HCT116 (cell line): Measurements from ENCODE around the gene EML1. TPM values are rescaled to one million over a fixed set of nuclear protein-coding genes. Genes with fewer than 3 reads are reported as not detected.

Experiments
- ATAC-seq: fragments of 200-7000 bp; cut with Tn5 transposase; 2 replicates; pipeline ENCODE4 v1.9.1; 2020; ENCODE audit warnings: mild to moderate bottlenecking, moderate library complexity
- BruUV-seq: library from RNA; stranded (reverse); fragments of 400-500 nt; replicated peaks from 2 replicates; lab custom pipeline; 2021; lab: Mats Ljungman, UMichigan
- CTCF ChIA-PET: fragments of 300-600 bp; sonication (Branson Sonifier 250); formaldehyde crosslinking; loops from one replicate; lab custom pipeline; 2021; ENCODE audit warnings: antibody characterized with exemption; lab: Charles Lee
- POLR2A ChIA-PET: fragments of 300-600, 350-600 bp; sonication (Branson Sonifier 250); formaldehyde crosslinking; loops from one replicate; lab custom pipeline; 2021; ENCODE audit warnings: antibody characterized with exemption; lab: Charles Lee
- RAD21 ChIA-PET, 2 experiments: fragments of 300-600 bp; sonication (Branson Sonifier 250); formaldehyde crosslinking; loops; one replicate each; lab custom pipeline; 2023; ENCODE audit warnings: low total read pairs in 2 of 2; ENCODE audit not compliant: uncharacterized antibody in 2 of 2, unreplicated experiment in 2 of 2, low non-redundant PET in 1 of 2; lab: Charles Lee
- DNase-seq: peaks from one replicate; pipeline ENCODE4 v3.0.0-alpha.2; 2010; ENCODE audit warnings: low read depth, low spot score
- H2AFZ ChIP-seq: fragments of 200-600 bp; shearing (Covaris generic), sonication (generic); 2 replicates; pipeline ENCODE4 v1.6.1; 2017; ENCODE audit warnings: low read depth, mixed run types, mixed read lengths, antibody characterized with exemption, low read length; ENCODE audit not compliant: poor library complexity, severe bottlenecking
- H3K27ac ChIP-seq: 2 replicates; pipeline ENCODE4 v1.5.1; 2012; ENCODE audit warnings: low read depth, low read length
- H3K27me3 ChIP-seq: fragments of 200-600 bp; sonication (generic); 2 replicates; pipeline ENCODE4 v1.6.1; 2016; ENCODE audit warnings: mixed run types, low read length, mixed read lengths; ENCODE audit not compliant: insufficient read depth
- H3K36me3 ChIP-seq, 2 experiments: fragments of 200-500 bp in 1 of 2; fragments of 200-600 bp in 1 of 2; sonication (Bioruptor generic) in 1 of 2; sonication (generic) in 1 of 2; 2 replicates each; pipeline versions ENCODE4 v1.5.1 to v1.6.1; 2014 to 2016; ENCODE audit warnings: low read length in 2 of 2, inconsistent platforms in 1 of 2, mixed read lengths in 1 of 2, mixed run types in 1 of 2; ENCODE audit not compliant: insufficient read depth in 2 of 2, control insufficient read depth in 1 of 2
- H3K4me1 ChIP-seq, 2 experiments: fragments of 200-600 bp in 1 of 2; sonication (generic) in 1 of 2; 2 replicates each; pipeline versions ENCODE4 v1.5.1 to v1.6.1; 2012 to 2017; ENCODE audit warnings: low read length in 2 of 2, inconsistent platforms in 1 of 2, mild to moderate bottlenecking in 1 of 2, mixed read lengths in 1 of 2, mixed run types in 1 of 2, moderate library complexity in 1 of 2; ENCODE audit not compliant: insufficient read depth in 2 of 2, control insufficient read depth in 1 of 2
- H3K4me2 ChIP-seq: fragments of 200-600 bp; sonication (generic); 2 replicates; pipeline ENCODE4 v1.6.1; 2017; ENCODE audit warnings: mixed run types, low read length, mixed read lengths
- H3K4me3 ChIP-seq, 2 experiments: fragments of 200-600 bp in 1 of 2; sonication (generic) in 1 of 2; replicated peaks in 1 of 2; 2 replicates each; pipeline ENCODE4 v1.5.1; 2011 to 2016; ENCODE audit warnings: low read length in 2 of 2, control low read depth in 1 of 2, low read depth in 1 of 2, mild to moderate bottlenecking in 1 of 2, mixed read lengths in 1 of 2, mixed run types in 1 of 2
- H3K79me2 ChIP-seq: fragments of 200-600 bp; sonication (generic); 2 replicates; pipeline ENCODE4 v1.6.1; 2017; ENCODE audit warnings: mild to moderate bottlenecking, mixed run types, low read length, moderate library complexity, mixed read lengths; ENCODE audit not compliant: insufficient read depth
- H3K9ac ChIP-seq: fragments of 200-600 bp; sonication (generic); 2 replicates; pipeline ENCODE4 v1.6.1; 2016; ENCODE audit warnings: low read length, mixed read lengths
- H3K9me2 ChIP-seq: fragments of 200-600 bp; sonication (generic), shearing (Covaris generic); 2 replicates; pipeline ENCODE4 v1.6.1; 2017; ENCODE audit warnings: mixed run types, mild to moderate bottlenecking, moderate library complexity; ENCODE audit not compliant: insufficient read depth
- H3K9me3 ChIP-seq, 2 experiments: fragments of 200-500 bp in 1 of 2; fragments of 200-600 bp in 1 of 2; sonication (Bioruptor generic) in 1 of 2; sonication (generic) in 1 of 2; 2 replicates each; pipeline ENCODE4 v1.6.1; 2014 to 2017; ENCODE audit warnings: low read length in 2 of 2, mixed read lengths in 2 of 2, inconsistent platforms in 1 of 2, low read depth in 1 of 2, mild to moderate bottlenecking in 1 of 2, mixed run types in 1 of 2, moderate library complexity in 1 of 2; ENCODE audit not compliant: control insufficient read depth in 1 of 2, insufficient read depth in 1 of 2
- H4K20me1 ChIP-seq: fragments of 200-600 bp; sonication (generic), shearing (Covaris generic); 2 replicates; pipeline ENCODE4 v1.6.1; 2017; ENCODE audit warnings: mixed run types, mild to moderate bottlenecking, moderate library complexity; ENCODE audit not compliant: insufficient read depth
- EGR1 ChIP-seq: IDR thresholded peaks from 2 replicates; pipeline ENCODE4 v1.6.1; 2012; ENCODE audit warnings: low read depth
- EZH2 ChIP-seq: fragments of 200-600 bp; sonication (generic); IDR thresholded peaks from 2 replicates; pipeline ENCODE4 v1.6.1; 2017; ENCODE audit warnings: antibody characterized with exemption, mixed run types
- EZH2phosphoT487 ChIP-seq: fragments of 200-600 bp; IDR thresholded peaks from 2 replicates; pipeline ENCODE4 v1.6.1; 2018; ENCODE audit warnings: antibody characterized with exemption, borderline replicate concordance
- FOSL1 ChIP-seq: IDR thresholded peaks from 2 replicates; pipeline ENCODE4 v1.6.1; 2012; ENCODE audit warnings: low read depth
- JUND ChIP-seq: IDR thresholded peaks from 2 replicates; pipeline ENCODE4 v1.6.1; 2012
- POLR2A ChIP-seq: IDR thresholded peaks from 2 replicates; pipeline ENCODE4 v1.7.0; 2011; ENCODE audit warnings: borderline replicate concordance; ENCODE audit not compliant: insufficient read depth, insufficient read length; ENCODE audit errors: extremely low read depth
- RAD21 ChIP-seq: IDR thresholded peaks from 2 replicates; pipeline ENCODE4 v1.6.1; 2012; ENCODE audit warnings: low read depth, mild to moderate bottlenecking
- SIN3A ChIP-seq: IDR thresholded peaks from 2 replicates; pipeline ENCODE4 v1.6.1; 2012; ENCODE audit warnings: low read depth
- SRF ChIP-seq: IDR thresholded peaks from 2 replicates; pipeline ENCODE4 v1.6.1; 2012; ENCODE audit warnings: low read depth
- YY1 ChIP-seq: IDR thresholded peaks from 2 replicates; pipeline ENCODE4 v1.6.1; 2011; ENCODE audit warnings: low read length, low read depth, moderate library complexity, mild to moderate bottlenecking; ENCODE audit not compliant: insufficient replicate concordance; ENCODE audit errors: extremely low read depth
- intact Hi-C: fragments of 100-400 bp; cut with micrococcal nuclease; formaldehyde crosslinking; loops from 2 replicates; pipeline ENCODE4 v1.10.0; 2022
- total RNA-seq: library from RNA; stranded (reverse); gene quantifications from one replicate; pipeline ENCODE4 v1.2.1, GENCODE V29; 2021; ENCODE audit not compliant: unreplicated experiment
- TF ChIP-seq, protein P1 (sequence below), 3 experiments: fragments of 200-600 bp in 1 of 3; sonication (generic) in 1 of 3; IDR thresholded peaks in 2 of 3; conservative IDR thresholded peaks in 1 of 3; 2 replicates each; pipeline ENCODE4 v1.5.1; 2012 to 2017; ENCODE audit warnings: low read depth in 2 of 3, low read length in 2 of 3, antibody characterized with exemption in 1 of 3, borderline replicate concordance in 1 of 3, control low read depth in 1 of 3, mild to moderate bottlenecking in 1 of 3, mixed read lengths in 1 of 3, mixed run types in 1 of 3, moderate library complexity in 1 of 3; ENCODE audit not compliant: insufficient read depth in 1 of 3
- TF ChIP-seq, protein P2 (sequence below): IDR thresholded peaks from 2 replicates; pipeline ENCODE4 v1.6.1; 2012

Gene EML1
- total RNA-seq, 1 experiment from 2014 or later, result 7.4 TPM

- Histone ChIP-seq H2AFZ (no peak overlapping the region), H3K4me3 (no peak overlapping the region), H3K27ac (no peak overlapping the region), H3K4me2 (no peak overlapping the region), H3K9me3 (no peaks in the 10 kb centered on the region), H3K9ac (no peak overlapping the region), H4K20me1 (no peaks in the 10 kb centered on the region), H3K79me2 (no peaks in the 10 kb centered on the region), H3K27me3 (no peaks in the 10 kb centered on the region), H3K4me1 (no peaks in the 10 kb centered on the region), H3K9me2 (no peaks in the 10 kb centered on the region), H3K36me3 (no peaks in the 10 kb centered on the region)
- no peak for DNase-seq
- ChIA-PET RAD21 (no interaction called here), CTCF (no interaction called here), POLR2A (no interaction called here)
- TF ChIP-seq RAD21, result no peak
- TF ChIP-seq, protein P1, sequence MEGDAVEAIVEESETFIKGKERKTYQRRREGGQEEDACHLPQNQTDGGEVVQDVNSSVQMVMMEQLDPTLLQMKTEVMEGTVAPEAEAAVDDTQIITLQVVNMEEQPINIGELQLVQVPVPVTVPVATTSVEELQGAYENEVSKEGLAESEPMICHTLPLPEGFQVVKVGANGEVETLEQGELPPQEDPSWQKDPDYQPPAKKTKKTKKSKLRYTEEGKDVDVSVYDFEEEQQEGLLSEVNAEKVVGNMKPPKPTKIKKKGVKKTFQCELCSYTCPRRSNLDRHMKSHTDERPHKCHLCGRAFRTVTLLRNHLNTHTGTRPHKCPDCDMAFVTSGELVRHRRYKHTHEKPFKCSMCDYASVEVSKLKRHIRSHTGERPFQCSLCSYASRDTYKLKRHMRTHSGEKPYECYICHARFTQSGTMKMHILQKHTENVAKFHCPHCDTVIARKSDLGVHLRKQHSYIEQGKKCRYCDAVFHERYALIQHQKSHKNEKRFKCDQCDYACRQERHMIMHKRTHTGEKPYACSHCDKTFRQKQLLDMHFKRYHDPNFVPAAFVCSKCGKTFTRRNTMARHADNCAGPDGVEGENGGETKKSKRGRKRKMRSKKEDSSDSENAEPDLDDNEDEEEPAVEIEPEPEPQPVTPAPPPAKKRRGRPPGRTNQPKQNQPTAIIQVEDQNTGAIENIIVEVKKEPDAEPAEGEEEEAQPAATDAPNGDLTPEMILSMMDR (IDR thresholded peaks at IDR 0.05 in 2 of 3, conservative IDR thresholded peaks at IDR 0.05 in 1 of 3; ENCODE audit: borderline replicate concordance in 1 of 3, insufficient read depth in 1 of 3, low read depth in 2 of 3, low read length in 2 of 3), result no peak
- TF ChIP-seq EGR1, result no peak
- no peak for TF ChIP-seq SIN3A
- TF ChIP-seq EZH2phosphoT487, result no peak
- TF ChIP-seq, protein P2, sequence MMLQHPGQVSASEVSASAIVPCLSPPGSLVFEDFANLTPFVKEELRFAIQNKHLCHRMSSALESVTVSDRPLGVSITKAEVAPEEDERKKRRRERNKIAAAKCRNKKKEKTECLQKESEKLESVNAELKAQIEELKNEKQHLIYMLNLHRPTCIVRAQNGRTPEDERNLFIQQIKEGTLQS, result no peak
- no peak for TF ChIP-seq EZH2
- no peak for TF ChIP-seq JUND
- no peak for TF ChIP-seq YY1
- no peak for TF ChIP-seq POLR2A
- no peak for TF ChIP-seq FOSL1
- no peak for TF ChIP-seq SRF
- intact Hi-C loops, result no loop called here
- ATAC-seq, result no peak
- no TSS peak for BruUV-seq
These were observed 28.6 kb downstream of the EML1 start for GRCh38 chr14:99821519-99822508.
